ENCODE measurements around the gene POLR3A.

Gene POLR3A

GRCh38 chr10:78045856-78046255 lies 16.5 kb upstream of the POLR3A start:
- DNase-seq, result no peak

GRCh38 chr10:78045237-78045636 lies 15.9 kb upstream of the POLR3A start:
- DNase-seq, result no peak

- no peak for DNase-seq
These were observed 15.4 kb upstream of the POLR3A start for GRCh38 chr10:78044699-78045098.

DNA sequence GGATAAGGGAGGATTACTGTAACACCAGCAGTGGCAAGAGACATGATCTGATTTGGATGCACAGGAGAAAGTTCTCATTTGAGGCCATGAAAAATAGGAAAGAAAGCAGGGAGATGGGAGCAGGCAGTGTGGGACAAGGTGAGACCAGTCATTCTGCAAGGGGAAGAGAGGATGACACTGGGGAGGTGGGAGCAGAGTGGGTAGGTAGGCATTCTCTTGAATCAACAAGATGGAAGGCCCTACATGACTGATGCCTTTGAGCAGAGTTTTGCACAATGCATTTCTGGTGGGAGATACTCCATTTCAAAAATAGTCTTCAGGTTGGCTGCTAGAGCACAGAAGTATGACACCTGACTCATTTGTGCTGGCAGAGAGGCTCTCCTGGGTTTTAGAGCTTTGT lies 14.9 kb upstream of the POLR3A start:
- no peak for DNase-seq

DNA sequence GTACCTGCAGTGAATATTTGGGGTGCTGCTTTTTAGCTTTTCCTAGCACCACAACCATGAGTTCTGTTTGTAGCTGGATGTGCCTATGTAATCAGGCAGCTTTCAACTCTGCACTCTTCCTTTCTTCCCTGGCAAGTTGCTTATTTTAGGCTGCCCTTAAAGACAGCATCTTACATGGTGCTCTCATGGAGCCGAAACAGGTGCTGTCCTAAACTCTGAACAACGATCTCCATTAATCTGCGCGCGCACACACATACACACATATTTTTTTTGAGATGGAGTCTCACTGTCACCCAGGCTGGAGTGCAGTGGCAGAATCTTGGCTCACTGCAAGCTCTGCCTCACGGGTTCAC lies 13.4 kb upstream of the POLR3A start:
- DNase-seq, result no peak

GRCh38 chr10:78042058-78042751 lies 12.9 kb upstream of the POLR3A start:
- no peak for DNase-seq

GRCh38 chr10:78041170-78042057 lies 12.1 kb upstream of the POLR3A start:
- no peak for DNase-seq

- no peak for DNase-seq
These were observed 10.4 kb upstream of the POLR3A start for GRCh38 chr10:78039743-78040142.

GRCh38 chr10:78038791-78039547 lies 9.7 kb upstream of the POLR3A start:
- no peak for DNase-seq

GRCh38 chr10:78038105-78038504 lies 8.8 kb upstream of the POLR3A start:
- DNase-seq, result no peak

DNA sequence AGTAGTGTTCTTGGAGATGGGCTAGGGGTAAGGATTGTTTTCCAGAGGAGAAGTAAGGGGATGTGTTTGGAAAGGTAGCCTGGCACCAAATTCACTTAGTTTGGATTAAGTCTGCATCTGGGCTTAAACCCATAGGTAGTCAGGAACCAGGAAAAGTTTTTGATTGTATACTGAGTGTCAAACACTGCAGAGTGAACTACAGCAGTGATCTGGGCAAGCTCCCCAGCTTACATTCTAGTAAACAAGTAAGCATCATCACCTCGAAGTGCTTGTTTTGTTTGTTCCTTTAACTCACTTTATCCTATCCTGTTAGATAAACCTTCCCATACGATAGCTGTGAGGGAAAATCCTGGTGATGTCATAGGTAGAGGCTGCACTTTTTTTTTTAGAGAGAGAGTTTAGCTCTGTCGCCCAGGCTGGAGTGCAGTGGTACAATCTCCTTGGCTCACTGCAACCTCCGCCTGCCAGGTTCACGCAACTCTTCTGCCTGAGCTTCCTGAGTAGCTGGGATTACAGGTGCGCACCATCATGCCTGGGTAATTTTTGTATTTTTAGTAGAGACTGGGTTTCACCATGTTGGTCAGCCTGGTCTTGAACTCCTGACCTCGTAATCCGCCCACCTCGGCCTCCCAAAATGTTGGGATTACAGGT lies 6.7 kb upstream of the POLR3A start:
- DNase-seq, result no peak

GRCh38 chr10:78035437-78035836 lies 6.1 kb upstream of the POLR3A start:
- no peak for DNase-seq

DNA sequence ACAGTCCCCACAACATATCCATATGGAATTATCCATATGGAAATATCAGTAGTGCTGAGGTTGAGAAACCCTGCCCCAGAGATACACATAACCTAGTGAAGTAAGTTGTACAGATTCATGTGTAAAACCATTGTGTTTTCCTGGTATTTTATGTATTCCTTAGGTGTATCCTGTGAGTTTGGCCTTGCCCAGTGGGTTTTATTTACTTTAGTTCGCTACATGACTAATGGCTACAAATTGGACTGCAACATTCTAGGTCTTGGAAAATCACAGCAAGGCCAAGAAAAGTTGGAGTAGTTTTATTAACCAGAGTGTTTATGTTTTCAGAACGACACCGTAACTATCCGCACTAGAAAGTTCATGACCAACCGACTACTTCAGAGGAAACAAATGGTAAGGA lies 5.7 kb upstream of the POLR3A start:
- DNase-seq, result no peak

- DNase-seq, result peak; percentile 95
These were observed 4.5 kb upstream of the POLR3A start, which contains the start of gene RPS24 for GRCh38 chr10:78033637-78034470. Gene RPS24 (plus strand): TSS chr10:78033863. CDS start chr10:78033902, 39 bp downstream.

DNA sequence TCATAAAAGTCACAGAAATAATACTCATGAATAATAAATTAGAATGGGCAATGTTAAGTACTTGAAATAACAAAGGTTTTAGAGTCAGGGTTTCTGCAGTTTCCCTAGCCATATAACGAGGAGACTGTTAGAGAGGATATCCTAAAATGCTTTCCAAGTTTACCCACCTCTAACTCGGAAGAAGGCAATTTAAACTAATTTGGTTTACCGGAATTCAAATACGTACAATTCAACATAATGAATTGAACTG lies 4.0 kb upstream of the POLR3A start:
- DNase-seq, result no peak

DNA sequence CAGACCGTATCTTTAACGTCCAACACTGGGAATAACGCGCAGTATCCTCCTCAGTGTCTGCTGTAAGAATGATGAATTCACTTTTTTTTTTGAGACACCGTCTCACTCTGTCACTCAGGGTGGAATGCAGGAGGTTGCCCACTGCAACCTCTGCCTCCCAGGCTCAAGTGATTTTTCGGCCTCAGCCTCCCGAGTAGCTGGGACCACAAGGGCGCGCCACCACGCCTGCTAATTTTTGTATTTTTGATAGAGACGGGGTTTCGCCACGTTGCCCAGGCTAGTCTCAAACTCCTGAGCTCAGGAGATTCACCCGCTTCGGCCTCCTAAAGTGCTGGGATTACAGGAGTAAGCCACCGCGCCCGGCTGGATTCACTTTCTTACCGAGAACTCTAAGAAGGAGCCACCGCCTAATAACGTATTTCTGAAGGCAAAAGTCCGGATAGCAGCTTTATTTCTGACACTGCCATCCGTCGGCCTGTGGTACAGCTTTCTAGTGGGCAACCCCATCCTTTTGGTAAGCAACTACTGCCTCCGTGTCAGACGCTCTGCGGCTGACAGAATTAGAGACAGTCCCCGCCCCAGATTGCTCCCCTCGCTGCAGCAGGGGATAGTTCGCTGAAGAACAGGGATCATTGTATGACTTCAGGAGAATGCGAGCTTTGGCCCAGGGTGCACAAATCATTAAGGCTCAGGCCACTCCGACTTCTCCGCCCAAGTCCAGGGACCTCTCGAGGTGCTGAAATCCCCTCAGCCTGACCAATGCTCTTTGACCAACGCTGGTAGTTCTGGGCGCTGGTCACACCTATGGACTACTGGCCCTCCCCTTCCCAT lies 662 bp downstream of the POLR3A start:
- no peak for DNase-seq

GRCh38 chr10:78025685-78026364 lies 3.5 kb downstream of the POLR3A start:
- DNase-seq, result no peak

GRCh38 chr10:78023741-78024140 lies 5.6 kb downstream of the POLR3A start:
- no peak for DNase-seq

DNA sequence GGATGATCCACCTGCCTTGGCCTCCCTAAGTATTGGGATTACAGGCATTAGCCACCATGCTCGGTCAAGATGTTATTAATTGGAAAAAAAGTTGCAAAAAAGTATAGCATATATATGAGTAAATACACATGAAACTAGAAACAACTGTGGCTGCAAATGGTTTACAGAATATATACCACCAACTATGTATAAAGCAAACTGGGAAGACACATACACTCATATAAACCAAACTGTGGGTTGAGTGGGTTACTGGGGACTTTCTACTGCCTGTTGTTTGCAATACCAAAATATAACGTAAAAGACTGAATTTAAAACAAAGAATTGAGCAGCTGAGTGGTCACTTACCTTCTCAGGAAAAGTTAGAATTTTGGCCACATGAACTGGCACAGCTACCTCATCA lies 8.1 kb downstream of the POLR3A start:
- no peak for DNase-seq

DNA sequence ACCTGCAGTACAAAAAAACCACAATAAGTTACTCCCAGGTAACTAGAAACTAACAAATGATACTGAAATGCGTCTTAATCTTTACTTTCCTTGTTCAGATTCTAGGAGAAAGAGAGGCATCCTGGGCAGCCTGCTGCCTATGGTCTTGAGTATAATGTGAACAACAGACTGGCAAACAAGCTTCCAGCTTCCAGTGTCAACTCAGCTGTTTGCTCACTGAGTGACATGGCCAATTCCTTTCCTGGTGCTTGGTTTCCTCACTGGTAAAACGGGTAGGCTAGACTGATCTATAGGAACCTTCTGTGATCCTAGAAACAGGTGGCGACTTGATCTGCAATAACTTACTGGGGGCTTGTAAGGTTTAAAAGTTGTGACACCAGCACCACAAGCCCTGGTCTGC lies 10.1 kb downstream of the POLR3A start:
- no peak for DNase-seq

GRCh38 chr10:78017856-78018255 lies 11.5 kb downstream of the POLR3A start:
- DNase-seq, result no peak

All from activated CD4-positive, alpha-beta T cell treated with anti-CD3 and anti-CD28 coated beads, Interleukin-2, amount 50 U/mL, for 4 hours (primary cell).